DMS53 treated with DMSO at 0.1 percent for 48 hours (cell line): ENCODE measurements around the gene ETNK2.

Source experiments
- DNase-seq: peaks from one replicate; lab custom pipeline; 2025; ENCODE audit not compliant: unreplicated experiment; lab: John Stamatoyannopoulos, UW

Gene ETNK2

GRCh38 chr1:204085876-204086275 lies 66.0 kb downstream of the ETNK2 start:
- no peak for DNase-seq

GRCh38 chr1:204084247-204084772 lies 67.5 kb downstream of the ETNK2 start:
- peak; percentile 99 for DNase-seq

- no peak for DNase-seq
Observed at GRCh38 chr1:204083491-204083890, 68.4 kb downstream of the ETNK2 start.

GRCh38 chr1:204081791-204082513 lies 69.9 kb downstream of the ETNK2 start:
- DNase-seq, result no peak

- no peak for DNase-seq
Observed at GRCh38 chr1:204081164-204081790, 70.6 kb downstream of the ETNK2 start.
